Left ventricle myocardium inferior (tissue), 1 donor: Measurements from ENCODE around the gene ARL15. TPM values are rescaled to one million over a fixed set of nuclear protein-coding genes. Genes with fewer than 3 reads are reported as not detected.

Experiments
- DNase-seq: peaks from one replicate; pipeline ENCODE4 v3.0.0-alpha.2; 2020
- H3K27ac ChIP-seq: fragments of 200-600 bp; replicated peaks from 2 replicates; pipeline ENCODE4 v1.8.0; 2021
- H3K27me3 ChIP-seq: fragments of 200-600 bp; 2 replicates; pipeline ENCODE4 v1.8.0; 2021; ENCODE audit warnings: low read depth
- H3K36me3 ChIP-seq: fragments of 200-600 bp; 2 replicates; pipeline ENCODE4 v1.8.0; 2021
- H3K4me1 ChIP-seq: fragments of 200-600 bp; 2 replicates; pipeline ENCODE4 v1.8.0; 2021
- H3K4me3 ChIP-seq: fragments of 200-600 bp; 2 replicates; pipeline ENCODE4 v1.8.0; 2021; ENCODE audit warnings: mild to moderate bottlenecking, moderate library complexity
- H3K9me3 ChIP-seq: fragments of 200-600 bp; replicated peaks from 2 replicates; pipeline ENCODE4 v1.8.0; 2021
- CTCF ChIP-seq: fragments of 200-600 bp; IDR thresholded peaks from 2 replicates; pipeline ENCODE4 v1.8.0; 2021; ENCODE audit warnings: antibody characterized with exemption, mild to moderate bottlenecking, borderline replicate concordance
- intact Hi-C: fragments of 100-400 bp; cut with micrococcal nuclease; formaldehyde crosslinking; loops from one replicate; pipeline ENCODE4 v1.11.0; 2022
- total RNA-seq: library from RNA; stranded (reverse); fragmentation: NEBNext Ultra II Directional; extraction: Animal tissue kit (Norgen Biotek cat#: 25700); gene quantifications from one replicate; pipeline ENCODE4 v1.2.1, GENCODE V29; 2021
- donor health status: DM: no; HTN: yes; CAD: no; lungs with severe emphysema.

The ARL15 gene
- total RNA-seq, 1 donor from 2014 or later, result 18.2 TPM

GRCh38 chr5:54227759-54228158, 82.6 kb downstream of the ARL15 start:
- no peaks in the 10 kb centered on the region for H3K9me3 ChIP-seq
- no peak for TF ChIP-seq CTCF

GRCh38 chr5:54227109-54227508, 83.3 kb downstream of the ARL15 start:
- Histone ChIP-seq H3K27me3 (no peaks in the 10 kb centered on the region), H3K27ac (no peak overlapping the region), H3K4me3 (no peak overlapping the region), H3K36me3 (no peaks in the 10 kb centered on the region), H3K9me3 (no peaks in the 10 kb centered on the region), H3K4me1 (peaks cover 32% of the 10 kb centered on the region)
- intact Hi-C loops, result loop anchor here (10.0 kb wide), 1 partner anchor 1062 kb away; no protein-coding TSS in a partner anchor
- no peak for DNase-seq
- TF ChIP-seq CTCF, result no peak

More at GRCh38 chr5:54227759-54228158, 82.6 kb downstream of the ARL15 start:
- no peaks in the 10 kb centered on the region for H3K27me3 ChIP-seq
- no peak overlapping the region for H3K4me3 ChIP-seq
- no peak for DNase-seq
- peaks cover 38% of the 10 kb centered on the region for H3K4me1 ChIP-seq
- intact Hi-C loops, result loop anchor here (10.0 kb wide), 1 partner anchor 1063 kb away; no protein-coding TSS in a partner anchor
- H3K27ac ChIP-seq, result no peak overlapping the region
- H3K36me3 ChIP-seq, result no peaks in the 10 kb centered on the region

GRCh38 chr5:54226215-54226614, 84.2 kb downstream of the ARL15 start:
- Histone ChIP-seq H3K36me3 (no peaks in the 10 kb centered on the region), H3K27me3 (no peaks in the 10 kb centered on the region), H3K9me3 (no peaks in the 10 kb centered on the region), H3K4me3 (no peak overlapping the region), H3K27ac (peak overlapping the region; percentile 47), H3K4me1 (peaks cover 23% of the 10 kb centered on the region)
- intact Hi-C loops, result loop anchor here (10.0 kb wide), 1 partner anchor 1061 kb away; no protein-coding TSS in a partner anchor
- DNase-seq, result no peak
- TF ChIP-seq CTCF, result no peak

- H3K27ac ChIP-seq, result peak overlapping the region; percentile 41
- intact Hi-C loops, result loop anchor here (10.0 kb wide), 1 partner anchor 1059 kb away; no protein-coding TSS in a partner anchor
- DNase-seq, result no peak
Measured at GRCh38 chr5:54224103-54224826, 86.1 kb downstream of the ARL15 start.

GRCh38 chr5:54222336-54222735, 88.0 kb downstream of the ARL15 start:
- Histone ChIP-seq H3K27me3 (no peaks in the 10 kb centered on the region), H3K36me3 (no peaks in the 10 kb centered on the region), H3K4me1 (peaks cover 17% of the 10 kb centered on the region), H3K27ac (no peak overlapping the region), H3K4me3 (no peak overlapping the region), H3K9me3 (no peaks in the 10 kb centered on the region)
- intact Hi-C loops, result loop anchor here (10.0 kb wide), 1 partner anchor 1058 kb away; no protein-coding TSS in a partner anchor
- no peak for TF ChIP-seq CTCF
- no peak for DNase-seq

More at GRCh38 chr5:54224103-54224826, 86.1 kb downstream of the ARL15 start:
- Histone ChIP-seq H3K9me3 (no peaks in the 10 kb centered on the region), H3K4me1 (peaks cover 23% of the 10 kb centered on the region), H3K36me3 (no peaks in the 10 kb centered on the region), H3K27me3 (no peaks in the 10 kb centered on the region), H3K4me3 (no peak overlapping the region)
- no peak for TF ChIP-seq CTCF
